NCI-H446 (cell line): ENCODE measurements around the gene CYSTM1.

Experiments used
- DNase-seq, 2 experiments: peaks; one replicate each; lab custom pipeline; 2025; lab: John Stamatoyannopoulos, UW

The CYSTM1 gene

GRCh38 chr5:140174465-140175366, at the start of gene CYSTM1:
TSS of gene CYSTM1 (plus strand) at chr5:140175188. CDS start at chr5:140194466, 19,278 bp downstream.
- peak; percentile 81 to 94 for DNase-seq

GRCh38 chr5:140125637-140126036, 49.4 kb upstream of the CYSTM1 start, which contains the start of gene IGIP:
TSS of gene IGIP (plus strand) at chr5:140125937. CDS start at chr5:140128477, 2,540 bp downstream.
- DNase-seq = no peak

- no peak for DNase-seq
Observed at GRCh38 chr5:140126315-140127012, 48.5 kb upstream of the CYSTM1 start.

GRCh38 chr5:140128376-140128775, 46.6 kb upstream of the CYSTM1 start:
- no peak for DNase-seq

- DNase-seq = no peak
Observed at GRCh38 chr5:140130949-140131733, 43.8 kb upstream of the CYSTM1 start.

GRCh38 chr5:140131967-140132409, 43.0 kb upstream of the CYSTM1 start:
- DNase-seq = no peak

- DNase-seq = no peak
Observed at GRCh38 chr5:140133514-140134167, 41.3 kb upstream of the CYSTM1 start.

GRCh38 chr5:140134277-140134935, 40.6 kb upstream of the CYSTM1 start:
- DNase-seq = no peak

- no peak for DNase-seq
Observed at GRCh38 chr5:140135127-140135526, 39.9 kb upstream of the CYSTM1 start.

GRCh38 chr5:140136624-140137023, 38.4 kb upstream of the CYSTM1 start:
- no peak for DNase-seq

- no peak for DNase-seq
Observed at GRCh38 chr5:140140435-140140834, 34.6 kb upstream of the CYSTM1 start.

GRCh38 chr5:140141241-140141640, 33.7 kb upstream of the CYSTM1 start:
- no peak for DNase-seq

- DNase-seq = no peak
Observed at GRCh38 chr5:140142246-140142645, 32.7 kb upstream of the CYSTM1 start.

- DNase-seq = no peak
Observed at GRCh38 chr5:140142856-140143255, 32.1 kb upstream of the CYSTM1 start.

- no peak for DNase-seq
Observed at GRCh38 chr5:140143521-140144258, 31.3 kb upstream of the CYSTM1 start.

GRCh38 chr5:140145256-140145655, 29.7 kb upstream of the CYSTM1 start:
- DNase-seq = no peak

- DNase-seq = no peak
Observed at GRCh38 chr5:140145818-140146522, 29.0 kb upstream of the CYSTM1 start.

- DNase-seq = no peak
Observed at GRCh38 chr5:140146523-140146842, 28.5 kb upstream of the CYSTM1 start.

GRCh38 chr5:140147460-140147859, 27.5 kb upstream of the CYSTM1 start:
- no peak for DNase-seq

- no peak for DNase-seq
Observed at GRCh38 chr5:140148508-140148907, 26.5 kb upstream of the CYSTM1 start.
